WERI-Rb-1 (cell line): ENCODE data around the gene MYT1.
"Not testable (repeated sequence)": the region's sequence is repeated elsewhere in the genome, so short reads cannot be mapped to it uniquely, and the experiment has no call there.

Experiments
- DNase-seq: peaks from one replicate; pipeline ENCODE4 v3.0.0-alpha.2; 2020
- H3K27ac ChIP-seq: fragments of 250-450 bp; sonication (Bioruptor Pico); 2 replicates; pipeline ENCODE4 v1.5.1; 2020; ENCODE audit warnings: mild to moderate bottlenecking, moderate library complexity
- H3K27me3 ChIP-seq: fragments of 250-450 bp; sonication (Bioruptor Pico); 2 replicates; pipeline ENCODE4 v1.5.1; 2021; ENCODE audit warnings: mild to moderate bottlenecking, low read depth, moderate library complexity; ENCODE audit not compliant: insufficient read depth, severe bottlenecking
- H3K36me3 ChIP-seq: fragments of 250-450 bp; sonication (Bioruptor Pico); 2 replicates; pipeline ENCODE4 v1.5.1; 2020; ENCODE audit warnings: mild to moderate bottlenecking, moderate library complexity
- H3K4me3 ChIP-seq: 2 replicates; pipeline ENCODE4 v1.5.1; 2011; ENCODE audit warnings: low read depth, mild to moderate bottlenecking, control low read depth, low read length
- H3K9me3 ChIP-seq: fragments of 250-450 bp; sonication (Bioruptor Pico); 2 replicates; pipeline ENCODE4 v1.5.1; 2021; ENCODE audit warnings: mild to moderate bottlenecking, moderate library complexity; ENCODE audit not compliant: severe bottlenecking
- CTCF ChIP-seq: IDR thresholded peaks from 2 replicates; pipeline ENCODE4 v1.5.1; 2011; ENCODE audit warnings: low read depth, mild to moderate bottlenecking, control low read depth, inconsistent platforms, low read length

Gene MYT1

GRCh38 chr20:64171211-64171610 lies 7.0 kb downstream of the MYT1 start:
- no peaks in the 10 kb centered on the region for H3K9me3 ChIP-seq
- no peak for TF ChIP-seq CTCF
- no peak overlapping the region for H3K4me3 ChIP-seq
- no peaks in the 10 kb centered on the region for H3K36me3 ChIP-seq
- no peaks in the 10 kb centered on the region for H3K27me3 ChIP-seq
- DNase-seq = no peak
- H3K27ac ChIP-seq = no peak overlapping the region

GRCh38 chr20:64173116-64173515 lies 8.9 kb downstream of the MYT1 start:
- no peak overlapping the region for H3K27ac ChIP-seq
- TF ChIP-seq CTCF = no peak
- H3K4me3 ChIP-seq = no peak overlapping the region
- H3K9me3 ChIP-seq = no peaks in the 10 kb centered on the region
- DNase-seq = no peak
- no peaks in the 10 kb centered on the region for H3K36me3 ChIP-seq
- H3K27me3 ChIP-seq = no peaks in the 10 kb centered on the region

GRCh38 chr20:64176551-64176950 lies 12.3 kb downstream of the MYT1 start:
- Histone ChIP-seq H3K9me3 (no peaks in the 10 kb centered on the region), H3K4me3 (no peak overlapping the region), H3K36me3 (no peaks in the 10 kb centered on the region; the same call in 1 of the 2 replicates), H3K27me3 (no peaks in the 10 kb centered on the region), H3K27ac (no peak overlapping the region)
- no peak for TF ChIP-seq CTCF
- no peak for DNase-seq

GRCh38 chr20:64176971-64177370 lies 12.7 kb downstream of the MYT1 start:
- Histone ChIP-seq H3K27me3 (no peaks in the 10 kb centered on the region), H3K9me3 (no peaks in the 10 kb centered on the region), H3K4me3 (no peak overlapping the region), H3K36me3 (no peaks in the 10 kb centered on the region; the same call in 1 of the 2 replicates), H3K27ac (no peak overlapping the region)
- no peak for TF ChIP-seq CTCF
- DNase-seq = no peak

- no peak overlapping the region for H3K4me3 ChIP-seq
- no peaks in the 10 kb centered on the region; the same call in 1 of the 2 replicates for H3K36me3 ChIP-seq
- H3K27ac ChIP-seq = no peak overlapping the region
- no peaks in the 10 kb centered on the region for H3K27me3 ChIP-seq
- DNase-seq = no peak
- no peaks in the 10 kb centered on the region for H3K9me3 ChIP-seq
- no peak for TF ChIP-seq CTCF
These were observed 13.1 kb downstream of the MYT1 start for GRCh38 chr20:64177384-64177783.

- Histone ChIP-seq H3K27ac (no peak overlapping the region), H3K36me3 (no peaks in the 10 kb centered on the region; the same call in 1 of the 2 replicates), H3K4me3 (no peak overlapping the region), H3K27me3 (no peaks in the 10 kb centered on the region), H3K9me3 (no peaks in the 10 kb centered on the region)
- TF ChIP-seq CTCF = no peak
- no peak for DNase-seq
These were observed 13.5 kb downstream of the MYT1 start for GRCh38 chr20:64177787-64178186.

- not testable (repeated sequence) for DNase-seq, H3K9me3 ChIP-seq, H3K4me3 ChIP-seq, H3K36me3 ChIP-seq, H3K27me3 ChIP-seq, H3K27ac ChIP-seq
These were observed 14.7 kb downstream of the MYT1 start for GRCh38 chr20:64178925-64179324.
